HG02852 (cell line): Measurements from ENCODE around the gene ARL6IP4.
"Not testable (repeated sequence)": the region's sequence is repeated elsewhere in the genome, so short reads cannot be mapped to it uniquely, and the experiment has no call there.

Experiments used
- ATAC-seq: cut with Tn5 transposase; IDR thresholded peaks from one replicate; pipeline ENCODE4 v1.9.1; 2021; ENCODE audit warnings: mild to moderate bottlenecking, moderate library complexity; ENCODE audit not compliant: unreplicated experiment

The ARL6IP4 gene

DNA sequence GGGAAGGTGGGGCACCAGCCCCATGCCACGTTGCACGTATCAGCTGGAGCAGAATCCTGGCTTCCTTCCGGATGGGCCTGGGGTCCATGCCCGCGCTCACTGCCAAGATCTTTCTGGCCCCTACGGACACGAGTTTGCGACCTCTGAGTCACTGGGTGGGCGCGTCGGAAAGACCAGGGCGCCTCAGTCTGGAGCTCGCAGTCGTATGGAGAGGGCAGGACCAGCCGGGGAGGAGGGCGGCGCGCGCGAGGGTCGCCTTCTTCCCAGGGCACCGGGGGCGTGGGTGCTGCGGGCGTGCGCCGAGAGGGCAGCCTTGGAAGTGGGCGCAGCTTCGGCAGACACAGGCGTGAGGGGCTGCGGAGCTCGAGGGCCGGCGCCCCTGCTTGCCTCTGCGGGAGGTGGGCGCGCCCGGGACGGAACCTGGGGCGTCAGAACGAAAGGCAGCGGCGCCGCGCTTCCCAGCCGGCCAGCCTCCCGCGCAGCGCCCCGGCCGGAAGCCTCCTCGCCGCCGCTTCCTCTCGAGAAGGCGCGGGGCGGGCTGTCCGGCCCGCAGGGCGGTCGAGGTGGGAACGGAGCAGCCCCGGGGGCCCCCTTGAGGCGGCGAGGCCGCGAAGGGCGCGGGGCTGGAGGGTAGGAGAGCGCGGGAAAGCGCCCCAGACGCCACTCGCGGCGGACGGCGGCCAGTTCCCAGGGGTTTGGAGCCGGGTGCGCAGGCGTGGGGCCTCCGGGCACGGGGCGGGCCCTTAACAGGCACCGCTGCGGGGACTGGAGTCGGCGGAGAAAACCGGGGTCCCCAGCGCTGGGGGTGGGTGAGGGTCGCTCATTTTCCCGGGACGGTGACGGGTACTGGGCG is at the start of gene ARL6IP4:
Gene ARL6IP4, plus strand, starts transcription at position 499 of the 853 bp plus-strand sequence. CDS start 459 bp downstream, outside the sequence.
- peak; percentile 64 for ATAC-seq

DNA sequence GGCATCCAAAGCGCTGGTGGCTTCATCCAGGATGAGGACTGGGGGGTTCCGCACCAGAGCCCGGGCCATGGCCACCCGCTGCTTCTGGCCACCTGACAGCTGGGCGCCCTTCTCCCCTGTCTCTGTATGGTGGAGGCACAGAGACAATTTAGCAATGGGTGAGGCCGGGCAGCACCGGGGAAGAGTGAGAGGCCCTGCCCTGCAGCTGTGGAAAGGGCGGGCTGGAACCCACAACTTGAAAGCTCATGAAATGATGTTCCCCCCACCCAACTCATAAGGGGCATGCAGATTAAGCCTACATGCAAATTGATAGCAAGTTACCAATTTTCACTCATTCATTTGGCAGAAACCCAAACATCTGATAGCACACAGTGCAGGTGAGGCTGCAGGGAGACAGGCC is 48.3 kb upstream of the ARL6IP4 start:
- ATAC-seq, result no peak

GRCh38 chr12:122934722-122935121 is 45.8 kb upstream of the ARL6IP4 start:
- ATAC-seq, result no peak

DNA sequence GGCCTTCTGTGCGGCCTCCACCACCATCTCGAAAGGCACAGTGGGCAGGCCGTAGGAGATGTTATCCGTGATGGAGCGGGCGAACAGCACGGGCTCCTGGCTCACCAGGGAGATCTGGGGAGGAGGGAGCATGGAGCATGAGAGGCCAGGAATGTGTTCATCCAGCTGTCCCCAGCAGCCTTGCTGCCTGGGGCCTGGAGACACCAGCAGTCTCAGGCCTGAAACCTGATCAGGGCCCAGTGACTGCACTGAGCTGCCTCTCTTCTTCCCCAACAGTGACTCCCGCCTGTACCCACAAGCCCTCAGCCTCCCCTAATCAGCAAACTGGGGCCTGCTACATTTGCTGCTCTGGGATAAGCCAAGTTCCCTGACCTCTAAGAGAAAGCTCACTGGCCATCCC is 45.2 kb upstream of the ARL6IP4 start:
- no peak for ATAC-seq

GRCh38 chr12:122937622-122938091 is 42.8 kb upstream of the ARL6IP4 start:
- ATAC-seq, result no peak

DNA sequence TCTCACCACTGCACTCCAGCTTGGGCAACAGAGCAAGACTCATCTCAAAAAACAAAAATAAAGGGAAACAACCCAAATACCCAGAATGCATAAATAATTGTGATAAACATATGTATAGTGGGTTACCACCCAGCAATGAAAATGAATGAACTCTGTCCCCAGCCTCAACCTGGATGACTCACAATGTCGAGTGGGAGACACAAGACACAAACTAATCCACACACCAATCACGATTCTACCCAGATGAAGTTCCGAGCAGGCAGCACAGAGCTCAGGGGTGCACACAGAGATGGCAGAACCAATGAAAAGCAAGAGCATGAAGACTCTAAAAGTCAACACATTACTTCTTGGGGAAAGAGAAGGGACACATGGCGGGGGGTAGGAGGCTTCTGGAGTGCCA is 41.4 kb upstream of the ARL6IP4 start:
- no peak for ATAC-seq

DNA sequence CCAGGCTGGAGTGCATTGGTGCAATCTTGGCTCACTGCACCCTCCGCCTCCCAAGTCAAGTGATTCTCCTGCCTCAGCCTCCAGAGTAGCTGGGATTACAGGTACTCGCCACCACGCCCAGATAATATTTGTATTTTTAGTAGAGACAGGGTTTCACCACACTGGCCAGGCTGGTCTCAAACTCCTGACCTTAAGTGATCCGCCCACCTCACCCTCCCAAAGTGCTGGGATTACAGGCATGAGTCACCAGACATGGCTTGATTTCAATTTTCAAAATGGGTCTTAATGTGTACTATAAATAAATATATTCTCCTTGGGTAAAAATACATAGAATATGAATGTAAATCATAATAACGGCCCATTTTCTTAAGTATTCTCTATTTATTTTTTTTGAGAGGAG is 39.1 kb upstream of the ARL6IP4 start:
- not testable (repeated sequence) for ATAC-seq

DNA sequence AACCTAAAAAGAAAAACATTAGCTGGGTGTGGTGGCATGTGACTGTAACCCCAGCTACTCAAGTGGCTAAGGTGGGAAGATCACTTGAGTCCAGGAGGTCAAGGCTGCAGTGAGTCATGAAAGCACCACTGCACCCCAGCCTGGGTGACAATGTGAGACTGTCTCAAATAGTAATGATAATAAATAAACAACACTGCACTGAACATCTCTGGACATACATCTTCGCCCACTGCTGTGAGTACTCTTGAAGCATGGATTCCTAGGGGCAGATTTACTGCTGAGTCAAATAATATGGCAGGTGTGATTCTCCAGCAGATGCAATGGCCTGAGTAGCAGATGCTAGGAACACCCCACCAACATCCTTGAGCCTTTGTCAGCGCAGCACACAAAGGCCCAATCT is 37.8 kb upstream of the ARL6IP4 start:
- ATAC-seq, result no peak

- no peak for ATAC-seq
Measured at GRCh38 chr12:122943196-122943595, 37.3 kb upstream of the ARL6IP4 start.

DNA sequence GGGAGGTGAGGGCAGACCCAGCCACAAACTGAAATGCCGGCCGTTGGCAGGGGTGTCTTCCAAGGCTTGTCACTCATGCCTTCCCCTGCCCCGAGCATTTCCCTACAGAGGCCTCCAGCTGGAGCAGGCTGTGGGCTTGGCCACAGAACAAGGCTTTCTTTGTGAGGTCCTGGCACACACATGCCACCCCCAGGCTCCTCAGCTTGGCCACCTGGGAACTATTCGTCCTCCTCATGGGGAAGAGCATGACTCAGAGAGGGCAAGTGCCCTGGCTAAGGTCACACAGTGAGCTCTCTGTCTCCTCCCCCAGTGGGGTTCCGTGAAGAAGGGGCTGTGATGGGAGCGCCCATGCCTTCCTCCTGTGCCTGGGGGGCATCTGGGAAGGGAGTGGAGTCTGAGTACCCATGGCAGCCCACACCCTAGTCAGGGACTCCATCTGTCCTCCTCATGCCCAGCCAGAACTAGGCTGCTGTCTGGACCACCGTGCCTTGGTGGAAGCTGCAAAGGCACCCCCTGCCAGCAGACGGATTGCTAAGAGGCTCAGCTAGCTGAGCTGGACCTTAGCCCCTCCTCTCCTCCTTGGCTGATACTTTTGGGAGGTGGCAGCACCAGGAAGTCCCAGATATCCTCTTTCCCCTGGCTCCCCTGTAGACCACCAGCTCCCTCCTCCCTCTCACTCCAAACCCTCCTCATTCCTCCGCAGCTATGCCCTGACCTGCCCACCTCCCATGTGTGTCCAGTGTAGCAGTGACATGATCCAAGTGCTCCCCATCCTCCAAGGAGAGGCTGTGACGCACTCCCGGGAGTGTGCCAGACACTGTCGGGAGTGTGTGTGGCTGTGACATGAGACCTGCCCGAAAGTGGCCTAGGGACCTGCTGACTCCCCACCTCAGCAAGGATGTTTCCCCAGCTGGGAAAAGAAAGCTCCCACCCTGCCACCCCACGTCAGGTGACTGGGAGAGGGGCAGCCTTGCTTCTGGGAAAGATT is 35.6 kb upstream of the ARL6IP4 start:
- no peak for ATAC-seq

DNA sequence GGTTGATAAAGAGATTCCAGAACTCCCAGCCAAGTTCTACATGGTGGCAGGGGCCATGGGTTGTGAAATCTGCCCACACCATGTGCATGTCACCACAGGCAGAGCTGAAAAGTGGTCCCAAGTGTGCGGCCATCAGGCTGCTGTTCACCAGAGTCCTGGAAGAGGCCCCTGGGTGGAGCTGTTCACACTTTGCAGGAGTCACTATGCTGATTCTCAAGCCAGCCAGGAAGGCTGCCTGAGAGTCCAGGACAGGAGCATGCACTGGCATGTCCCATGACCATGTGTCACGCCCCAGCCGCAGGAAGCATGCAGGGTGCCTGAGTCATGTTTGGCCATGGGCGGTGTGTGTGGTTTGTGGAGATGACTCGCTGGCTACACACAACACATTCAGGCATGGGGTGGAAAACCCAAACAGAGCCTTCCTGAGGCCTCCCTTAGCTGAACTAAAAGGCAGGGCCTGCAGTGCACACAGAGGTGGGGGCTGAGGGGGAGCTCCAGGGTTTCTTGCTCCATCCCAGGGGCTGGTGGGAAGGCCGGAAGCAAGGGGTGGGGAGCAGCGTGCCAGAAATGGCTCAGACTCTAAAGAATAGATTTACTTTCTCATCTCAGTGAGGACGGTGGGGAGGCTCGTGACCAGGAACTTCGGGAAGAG is 33.7 kb upstream of the ARL6IP4 start:
- peak; percentile 73 for ATAC-seq

DNA sequence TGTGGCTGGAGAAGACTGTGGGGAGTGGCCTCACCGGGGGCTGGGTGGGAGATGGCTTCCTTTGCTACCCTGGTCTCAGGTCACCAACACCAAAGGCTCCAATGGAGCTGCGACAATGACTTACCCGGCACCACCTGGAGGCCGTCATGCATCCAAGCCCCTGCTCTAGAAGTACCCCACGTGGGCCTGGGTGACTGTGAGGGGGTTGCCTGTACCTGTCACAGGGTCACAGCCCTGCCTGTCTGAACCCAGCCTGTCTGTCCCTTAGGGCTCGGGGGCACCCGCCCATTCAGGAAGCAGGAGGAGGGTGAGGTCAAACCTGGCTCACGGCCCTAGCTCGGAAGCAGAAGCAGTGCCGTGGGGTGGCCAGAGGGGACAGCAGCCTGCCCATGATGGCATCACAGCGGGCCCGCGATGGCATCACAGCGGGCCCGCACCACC is 33.1 kb upstream of the ARL6IP4 start:
- no peak for ATAC-seq

DNA sequence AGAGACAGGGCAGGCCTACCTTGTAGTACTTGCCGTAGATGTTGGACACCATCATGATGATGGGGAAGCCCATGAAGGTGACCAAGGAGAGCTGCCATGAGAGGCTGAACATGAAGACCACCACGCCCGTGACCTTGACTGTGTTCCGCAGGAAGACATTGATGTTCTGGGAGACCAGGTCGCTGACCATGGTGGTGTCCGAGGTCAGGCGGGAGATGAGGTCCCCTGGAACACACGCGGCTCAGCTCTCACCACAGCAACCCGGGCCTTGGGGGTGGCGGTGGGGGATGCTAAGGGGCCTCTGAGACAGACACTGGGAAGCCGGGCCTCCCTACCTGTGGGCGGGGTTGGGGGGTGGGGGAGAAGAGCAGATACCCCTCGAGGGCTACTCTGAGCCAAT is 31.9 kb upstream of the ARL6IP4 start:
- ATAC-seq, result no peak

DNA sequence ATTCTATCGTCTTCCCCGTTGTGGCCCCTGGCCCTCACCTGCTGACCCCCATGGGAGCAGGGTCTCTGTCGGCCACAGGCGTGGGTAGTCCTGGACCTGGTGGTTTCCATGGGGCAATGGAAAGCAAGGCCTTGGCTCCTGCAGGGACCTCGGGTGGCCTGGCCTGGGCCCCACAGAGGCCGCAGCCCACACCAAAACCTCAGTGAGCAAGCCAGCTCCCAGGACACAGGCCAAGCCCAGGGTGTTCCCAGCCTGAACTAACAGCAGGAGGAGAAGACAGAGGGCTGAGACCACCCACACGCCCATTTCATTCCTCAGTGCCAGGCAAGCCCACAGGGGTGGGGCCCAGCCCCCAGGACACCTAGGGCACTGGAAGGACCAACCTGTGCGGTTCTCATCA is 31.1 kb upstream of the ARL6IP4 start:
- no peak for ATAC-seq

- ATAC-seq, result no peak
Measured at GRCh38 chr12:122949816-122950675, 30.4 kb upstream of the ARL6IP4 start.

- ATAC-seq, result no peak
Measured at GRCh38 chr12:122951406-122951805, 29.1 kb upstream of the ARL6IP4 start.

DNA sequence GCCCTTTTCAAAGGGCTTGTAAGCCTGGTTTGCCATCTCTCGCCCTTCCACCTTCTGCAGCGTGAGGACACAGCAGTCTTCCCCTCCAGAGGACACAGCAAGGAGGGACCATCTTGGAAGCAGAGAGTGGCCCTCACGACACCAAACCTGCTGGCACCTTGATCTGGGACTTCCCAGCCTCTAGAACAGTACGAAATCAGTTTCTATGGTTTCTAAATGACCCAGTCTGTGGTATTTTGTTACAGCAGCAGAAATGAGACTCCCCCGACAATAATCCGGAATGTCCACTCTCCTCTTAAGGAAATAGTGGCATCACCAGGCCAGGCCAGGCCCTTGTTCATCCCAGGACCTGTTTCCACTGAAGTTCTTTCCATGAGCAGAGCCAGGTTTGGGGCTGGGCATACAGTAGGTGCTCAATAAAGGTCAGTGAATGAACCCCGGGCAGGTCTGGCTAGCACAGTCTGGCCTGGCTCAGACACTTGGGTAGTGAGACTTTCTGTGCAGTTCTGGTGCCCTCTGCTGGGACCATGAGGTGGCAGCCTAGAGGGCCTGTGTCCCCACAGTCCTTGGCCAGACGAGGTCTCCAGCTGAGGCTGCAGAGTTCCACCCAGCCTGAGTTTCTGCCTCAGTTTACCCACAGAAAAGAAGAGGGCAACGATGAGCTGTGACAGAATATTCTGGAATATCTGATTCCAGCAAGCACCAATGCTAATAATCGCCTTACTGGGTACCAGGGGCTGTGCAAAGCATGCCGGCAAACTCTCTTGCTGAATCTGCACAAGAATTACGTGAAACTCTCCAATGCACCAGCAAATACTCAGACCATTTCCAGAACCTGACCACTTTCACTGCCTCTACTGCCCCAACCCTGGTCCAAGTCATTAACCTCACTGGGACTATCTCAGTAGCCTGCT is 28.2 kb upstream of the ARL6IP4 start:
- ATAC-seq, result peak; percentile 59

- no peak for ATAC-seq
Measured at GRCh38 chr12:122955156-122955555, 25.3 kb upstream of the ARL6IP4 start.

GRCh38 chr12:122956035-122956434 is 24.4 kb upstream of the ARL6IP4 start:
- ATAC-seq, result no peak
